Cardiac ventricle fibroblast (primary cell): ENCODE measurements around the gene ZNF862. TPM values are rescaled to one million over a fixed set of nuclear protein-coding genes. Genes with fewer than 3 reads are reported as not detected.

Experiments
- total RNA-seq: library from RNA; depleted of rRNA; stranded (reverse); fragments of >200 nt; gene quantifications from 2 replicates; pipeline ENCODE4 v1.2.3, GENCODE V29; 2015

ZNF862 gene
- total RNA-seq, result 9.0 and 10.2 TPM in 2 replicates

GRCh38 chr7:149838224-149838991, at the start of gene ZNF862:
TSS of gene ZNF862 (plus strand) at chr7:149838375. CDS start at chr7:149838612, 237 bp downstream.

GRCh38 chr7:149873074-149873969, 35.1 kb downstream of the ZNF862 start, which contains the start of gene ATP6V0E2:
TSS of gene ATP6V0E2 (plus strand) at chr7:149873969. CDS start at chr7:149874066, 97 bp downstream.

Other genes starting within 250 kb of the ZNF862 start
- gene ZNF467, start 64.8 kb upstream of the ZNF862 start, total RNA-seq, result 8.5 and 9.7 TPM in 2 replicates
- 0.39 and 1.00 TPM in 2 replicates for gene ATP6V0E2, start 35.6 kb downstream of the ZNF862 start, total RNA-seq